GM20000 (cell line): ENCODE data around the gene SCUBE1.

Experiments
- DNase-seq: peaks from one replicate; pipeline ENCODE4 v3.0.0; 2012; ENCODE audit warnings: low spot score
- TF ChIP-seq, protein P1 (sequence below): IDR thresholded peaks from 2 replicates; pipeline ENCODE4 v1.5.1; 2012; ENCODE audit warnings: mild to moderate bottlenecking, control low read depth; ENCODE audit errors: extremely low read depth, missing control alignments

Gene SCUBE1

DNA sequence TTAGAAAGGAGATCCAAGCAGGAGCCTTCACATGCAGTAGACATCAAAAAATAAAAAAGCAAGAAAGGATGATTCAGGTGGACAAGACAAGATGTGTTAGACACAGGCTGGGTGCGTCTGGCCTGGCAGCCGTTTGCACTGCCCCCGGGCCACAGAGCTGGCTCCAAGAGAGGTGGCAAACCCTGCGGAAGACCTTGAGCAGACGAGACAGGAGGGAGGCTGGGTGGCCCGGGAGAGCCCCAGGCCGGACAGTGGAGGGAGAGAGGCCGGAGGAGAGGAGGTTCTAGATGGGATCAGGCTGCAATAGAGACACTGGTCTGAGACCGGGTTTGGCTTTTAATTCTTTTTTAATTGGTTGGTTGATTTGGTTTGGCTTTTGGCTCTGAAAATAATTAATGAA lies 86.6 kb downstream of the SCUBE1 start:
- TF ChIP-seq, protein P1, sequence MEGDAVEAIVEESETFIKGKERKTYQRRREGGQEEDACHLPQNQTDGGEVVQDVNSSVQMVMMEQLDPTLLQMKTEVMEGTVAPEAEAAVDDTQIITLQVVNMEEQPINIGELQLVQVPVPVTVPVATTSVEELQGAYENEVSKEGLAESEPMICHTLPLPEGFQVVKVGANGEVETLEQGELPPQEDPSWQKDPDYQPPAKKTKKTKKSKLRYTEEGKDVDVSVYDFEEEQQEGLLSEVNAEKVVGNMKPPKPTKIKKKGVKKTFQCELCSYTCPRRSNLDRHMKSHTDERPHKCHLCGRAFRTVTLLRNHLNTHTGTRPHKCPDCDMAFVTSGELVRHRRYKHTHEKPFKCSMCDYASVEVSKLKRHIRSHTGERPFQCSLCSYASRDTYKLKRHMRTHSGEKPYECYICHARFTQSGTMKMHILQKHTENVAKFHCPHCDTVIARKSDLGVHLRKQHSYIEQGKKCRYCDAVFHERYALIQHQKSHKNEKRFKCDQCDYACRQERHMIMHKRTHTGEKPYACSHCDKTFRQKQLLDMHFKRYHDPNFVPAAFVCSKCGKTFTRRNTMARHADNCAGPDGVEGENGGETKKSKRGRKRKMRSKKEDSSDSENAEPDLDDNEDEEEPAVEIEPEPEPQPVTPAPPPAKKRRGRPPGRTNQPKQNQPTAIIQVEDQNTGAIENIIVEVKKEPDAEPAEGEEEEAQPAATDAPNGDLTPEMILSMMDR = no peak
- no peak for DNase-seq

DNA sequence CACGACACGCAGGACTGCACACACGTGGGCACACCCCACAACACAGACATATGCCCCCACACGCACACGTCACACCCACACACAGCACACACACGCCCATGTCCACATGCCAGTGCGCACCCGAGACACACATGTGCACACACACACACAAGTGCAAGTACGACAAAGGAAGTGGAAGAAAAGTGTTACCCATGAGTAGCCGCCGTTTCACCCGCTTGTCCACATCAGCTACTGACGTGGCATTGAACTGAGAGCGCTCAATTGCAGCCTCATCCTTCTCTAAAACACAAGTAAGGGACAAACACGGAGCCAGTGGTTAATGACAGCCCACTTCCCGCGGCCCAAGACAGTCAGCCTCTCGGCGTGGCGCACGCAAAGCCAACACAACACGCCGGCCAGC lies 87.9 kb downstream of the SCUBE1 start:
- TF ChIP-seq, protein P1 = no peak
- DNase-seq = no peak

DNA sequence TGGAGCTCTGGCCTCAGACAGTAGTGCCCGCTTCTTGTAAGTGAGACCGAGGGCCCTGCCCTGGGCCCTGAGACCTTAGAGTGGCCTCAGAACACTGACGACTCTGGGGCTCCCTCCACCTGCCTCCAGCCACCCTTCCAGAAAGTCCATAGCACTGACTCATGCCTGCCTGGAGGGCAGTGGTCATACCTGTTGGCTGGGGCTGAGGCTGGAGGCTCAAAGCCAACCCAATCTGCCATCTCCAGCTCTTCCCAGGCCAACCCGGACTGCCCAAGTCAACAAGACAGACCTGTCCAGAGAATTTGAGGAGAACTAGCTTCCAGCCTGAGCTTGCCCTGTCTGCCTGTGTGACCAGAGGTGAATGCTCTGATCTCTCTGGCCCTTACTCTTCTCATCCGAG lies 89.3 kb downstream of the SCUBE1 start:
- no peak for DNase-seq
- TF ChIP-seq, protein P1 = no peak

GRCh38 chr22:43252319-43252718 lies 90.9 kb downstream of the SCUBE1 start:
- no peak for DNase-seq
- TF ChIP-seq, protein P1 = no peak

- no peak for DNase-seq
- TF ChIP-seq, protein P1 = no peak
Measured at GRCh38 chr22:43249789-43250471, 93.2 kb downstream of the SCUBE1 start.

DNA sequence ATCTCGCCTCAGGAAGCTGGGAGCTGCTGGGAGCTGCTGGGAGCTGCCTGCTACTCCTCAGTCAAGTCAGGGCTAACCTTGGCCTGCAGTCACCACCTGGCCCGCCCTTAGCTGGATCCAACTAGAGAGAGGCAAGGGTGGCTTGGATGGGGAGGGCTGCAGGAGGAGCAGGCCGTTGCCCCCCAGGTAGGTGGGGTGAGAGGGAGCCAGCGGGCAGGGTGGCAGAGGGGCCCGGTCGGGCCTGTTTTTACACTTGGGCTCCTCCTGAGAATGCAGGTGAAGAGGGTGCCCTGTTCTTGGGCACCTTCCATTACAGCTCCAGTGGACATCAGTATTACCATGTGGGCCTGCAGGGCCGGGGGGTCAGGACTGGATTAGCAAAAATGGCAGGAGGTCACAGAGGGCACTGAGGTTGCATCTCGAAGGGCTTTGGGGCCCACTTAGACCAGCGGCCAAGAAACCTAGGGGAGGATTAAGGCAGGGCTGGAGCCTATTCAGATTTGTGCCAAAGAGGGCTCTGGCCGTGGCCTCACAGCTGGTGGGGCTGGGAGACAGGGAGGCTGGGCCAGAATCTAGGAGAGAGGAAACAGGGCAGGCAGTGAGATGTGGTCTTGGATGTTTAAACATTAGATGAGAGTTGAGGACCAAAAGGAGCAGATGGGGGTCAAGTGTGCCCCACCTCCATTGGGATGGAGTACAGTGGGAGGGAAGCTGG lies 95.5 kb downstream of the SCUBE1 start:
- TF ChIP-seq, protein P1 = no peak
- no peak for DNase-seq

GRCh38 chr22:43246188-43246587 lies 97.0 kb downstream of the SCUBE1 start:
- DNase-seq = no peak
- TF ChIP-seq, protein P1 = no peak
